ENCODE measurements around the gene FLAD1.

The FLAD1 gene

GRCh38 chr1:154988058-154988954 lies 5.2 kb downstream of the FLAD1 start:
- H3K9ac ChIP-seq (ENCODE audit: low read length): no peak overlapping the region
- H3K4me1 ChIP-seq (ENCODE audit: control insufficient read depth, low read depth, low read length): no peaks in the 10 kb centered on the region
- no peak overlapping the region for H4K8ac ChIP-seq (ENCODE audit: low read depth, low read length)
- H3K4me3 ChIP-seq (ENCODE audit: low read length): no peak overlapping the region
- H3K23ac ChIP-seq (ENCODE audit: low read length): no peak overlapping the region
- no peak overlapping the region for H4K5ac ChIP-seq (ENCODE audit: low read length)
- H2BK15ac ChIP-seq (replicated peaks; ENCODE audit: low read depth): no peak overlapping the region
- DNase-seq: no peak
- H2AK5ac ChIP-seq (ENCODE audit: low read length): no peak overlapping the region
- no CpG with 5 or more reads among the region's 17 CpGs for WGBS (ENCODE audit: extremely low coverage, insufficient coverage, low lambda C conversion rate)
- H3K36me3 ChIP-seq (ENCODE audit: control insufficient read depth, insufficient read depth, low read length): peaks cover 20% of the 10 kb centered on the region
- H3K27ac ChIP-seq (ENCODE audit: low read depth, low read length): no peak overlapping the region
- no peak overlapping the region for H3K18ac ChIP-seq (ENCODE audit: low read length)
- no peak overlapping the region for H2BK5ac ChIP-seq (ENCODE audit: low read length)
- no peak overlapping the region for H2BK120ac ChIP-seq (ENCODE audit: low read depth, low read length)
- H3K56ac ChIP-seq (ENCODE audit: low read length): no peak overlapping the region
- H3K4me2 ChIP-seq (ENCODE audit: low read length): no peak overlapping the region
- peaks cover 19% of the 10 kb centered on the region for H3K79me2 ChIP-seq (ENCODE audit: control insufficient read depth, insufficient read depth, low read length)
- H3K27me3 ChIP-seq (ENCODE audit: insufficient read depth, low read length, poor library complexity): no peaks in the 10 kb centered on the region
- peaks cover 21% of the 10 kb centered on the region for H3K79me1 ChIP-seq (ENCODE audit: low read length)
- no peak overlapping the region for H3K4ac ChIP-seq (ENCODE audit: low read depth, low read length)

GRCh38 chr1:154989195-154989860 lies 6.2 kb downstream of the FLAD1 start:
- Histone ChIP-seq H3K4me3 (ENCODE audit: low read length) (no peak overlapping the region), H3K4me1 (ENCODE audit: control insufficient read depth, low read depth, low read length) (no peaks in the 10 kb centered on the region), H2BK5ac (ENCODE audit: low read length) (no peak overlapping the region), H3K36me3 (ENCODE audit: control insufficient read depth, insufficient read depth, low read length) (peaks cover 20% of the 10 kb centered on the region), H2BK120ac (ENCODE audit: low read depth, low read length) (no peak overlapping the region), H3K4me2 (ENCODE audit: low read length) (no peak overlapping the region), H3K23ac (ENCODE audit: low read length) (no peak overlapping the region), H3K18ac (ENCODE audit: low read length) (no peak overlapping the region), H3K27ac (ENCODE audit: low read depth, low read length) (no peak overlapping the region), H3K56ac (ENCODE audit: low read length) (peak overlapping the region; percentile 34), H3K9ac (ENCODE audit: low read length) (no peak overlapping the region), H3K79me1 (ENCODE audit: low read length) (peaks cover 21% of the 10 kb centered on the region), H4K5ac (ENCODE audit: low read length) (no peak overlapping the region), H3K4ac (ENCODE audit: low read depth, low read length) (no peak overlapping the region), H3K27me3 (ENCODE audit: insufficient read depth, low read length, poor library complexity) (no peaks in the 10 kb centered on the region), H2AK5ac (ENCODE audit: low read length) (no peak overlapping the region), H2BK15ac (replicated peaks; ENCODE audit: low read depth) (no peak overlapping the region), H4K8ac (ENCODE audit: low read depth, low read length) (no peak overlapping the region), H3K79me2 (ENCODE audit: control insufficient read depth, insufficient read depth, low read length) (peaks cover 10% of the 10 kb centered on the region)
- DNase-seq: no peak
- no CpG with 5 or more reads among the region's 3 CpGs for WGBS (ENCODE audit: extremely low coverage, insufficient coverage, low lambda C conversion rate)

DNA sequence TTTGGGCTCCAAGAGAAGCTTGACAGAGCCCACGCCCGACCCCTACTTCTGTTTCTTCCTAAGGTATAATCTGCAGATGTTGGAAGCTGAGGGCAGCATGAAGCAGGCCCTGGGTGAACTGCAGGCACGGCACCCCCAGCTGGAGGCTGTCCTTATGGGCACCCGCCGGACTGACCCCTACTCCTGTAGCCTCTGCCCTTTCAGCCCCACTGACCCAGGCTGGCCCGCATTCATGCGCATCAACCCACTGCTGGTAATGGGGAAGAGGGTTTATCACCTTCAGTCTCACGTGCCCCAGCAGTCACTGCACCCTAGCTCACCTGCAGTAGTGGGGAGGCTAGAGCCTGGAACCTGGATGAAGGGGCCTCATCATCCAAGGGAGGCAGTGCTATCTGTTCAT lies 7.1 kb downstream of the FLAD1 start:
- no peak overlapping the region for H2BK15ac ChIP-seq (replicated peaks; ENCODE audit: low read depth)
- no peak overlapping the region for H3K56ac ChIP-seq (ENCODE audit: low read length)
- no peak overlapping the region for H2AK5ac ChIP-seq (ENCODE audit: low read length)
- H3K9ac ChIP-seq (ENCODE audit: low read length): no peak overlapping the region
- H4K5ac ChIP-seq (ENCODE audit: low read length): no peak overlapping the region
- no peak overlapping the region for H3K27ac ChIP-seq (ENCODE audit: low read depth, low read length)
- no peak overlapping the region for H2BK120ac ChIP-seq (ENCODE audit: low read depth, low read length)
- no peak overlapping the region for H4K8ac ChIP-seq (ENCODE audit: low read depth, low read length)
- H3K4ac ChIP-seq (ENCODE audit: low read depth, low read length): no peak overlapping the region
- H3K36me3 ChIP-seq (ENCODE audit: control insufficient read depth, insufficient read depth, low read length): peaks cover 20% of the 10 kb centered on the region
- H3K23ac ChIP-seq (ENCODE audit: low read length): no peak overlapping the region
- H3K79me2 ChIP-seq (ENCODE audit: control insufficient read depth, insufficient read depth, low read length): peaks cover 7% of the 10 kb centered on the region
- no peaks in the 10 kb centered on the region for H3K4me1 ChIP-seq (ENCODE audit: control insufficient read depth, low read depth, low read length)
- peaks cover 19% of the 10 kb centered on the region for H3K79me1 ChIP-seq (ENCODE audit: low read length)
- H3K18ac ChIP-seq (ENCODE audit: low read length): no peak overlapping the region
- WGBS (ENCODE audit: extremely low coverage, insufficient coverage, low lambda C conversion rate): no CpG with 5 or more reads among the region's 8 CpGs
- DNase-seq: no peak
- no peak overlapping the region for H3K4me2 ChIP-seq (ENCODE audit: low read length)
- H2BK5ac ChIP-seq (ENCODE audit: low read length): no peak overlapping the region
- no peaks in the 10 kb centered on the region for H3K27me3 ChIP-seq (ENCODE audit: insufficient read depth, low read length, poor library complexity)
- H3K4me3 ChIP-seq (ENCODE audit: low read length): no peak overlapping the region

DNA sequence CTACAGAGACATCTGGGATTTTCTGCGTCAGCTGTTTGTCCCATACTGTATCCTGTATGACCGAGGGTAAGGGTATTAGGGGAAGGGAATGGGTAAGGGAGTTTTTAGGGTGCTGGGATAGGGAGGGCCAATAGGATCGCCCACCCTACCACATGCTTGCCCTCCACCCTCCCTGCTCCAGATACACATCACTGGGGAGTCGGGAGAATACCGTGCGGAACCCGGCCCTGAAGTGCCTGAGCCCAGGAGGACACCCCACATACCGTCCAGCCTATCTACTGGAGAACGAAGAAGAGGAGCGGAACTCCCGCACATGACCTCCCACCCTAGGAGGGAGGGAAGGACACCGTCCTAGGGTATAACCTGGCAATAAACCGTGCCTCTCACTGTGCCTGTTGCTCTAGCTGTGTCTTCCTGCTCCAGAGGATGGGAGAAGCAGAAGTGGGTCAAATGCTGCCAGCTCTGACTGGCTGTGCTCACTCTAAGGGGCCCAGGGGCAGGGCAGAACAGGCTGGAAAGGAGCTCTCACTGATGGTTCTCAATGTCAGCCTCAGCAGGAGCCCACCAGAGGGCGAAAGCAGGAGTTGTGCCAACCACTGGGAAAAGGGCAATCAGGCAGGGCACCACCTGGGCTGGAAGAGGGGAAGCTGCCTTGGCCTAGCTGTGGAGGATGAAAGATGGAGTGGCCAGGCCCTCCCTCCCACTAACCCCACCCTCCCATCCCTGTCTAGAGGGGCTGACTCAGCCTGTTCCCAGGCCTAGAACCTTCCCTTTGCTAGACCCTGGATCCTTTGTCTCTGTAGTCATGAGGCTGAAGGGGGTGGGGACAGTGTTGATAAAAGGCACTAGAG lies 9.8 kb downstream of the FLAD1 start:
- Histone ChIP-seq H2BK5ac (ENCODE audit: low read length) (no peak overlapping the region), H3K27me3 (ENCODE audit: insufficient read depth, low read length, poor library complexity) (no peaks in the 10 kb centered on the region), H4K8ac (ENCODE audit: low read depth, low read length) (no peak overlapping the region), H3K18ac (ENCODE audit: low read length) (no peak overlapping the region), H2AK5ac (ENCODE audit: low read length) (no peak overlapping the region), H3K79me1 (ENCODE audit: low read length) (peaks cover 18% of the 10 kb centered on the region), H3K36me3 (ENCODE audit: control insufficient read depth, insufficient read depth, low read length) (peaks cover 19% of the 10 kb centered on the region), H3K79me2 (ENCODE audit: control insufficient read depth, insufficient read depth, low read length) (peaks cover 4% of the 10 kb centered on the region), H3K23ac (ENCODE audit: low read length) (no peak overlapping the region), H3K4me3 (ENCODE audit: low read length) (no peak overlapping the region), H3K4ac (ENCODE audit: low read depth, low read length) (no peak overlapping the region), H3K4me2 (ENCODE audit: low read length) (no peak overlapping the region), H2BK120ac (ENCODE audit: low read depth, low read length) (no peak overlapping the region), H4K5ac (ENCODE audit: low read length) (no peak overlapping the region), H3K56ac (ENCODE audit: low read length) (no peak overlapping the region), H3K9ac (ENCODE audit: low read length) (no peak overlapping the region), H2BK15ac (replicated peaks; ENCODE audit: low read depth) (no peak overlapping the region), H3K27ac (ENCODE audit: low read depth, low read length) (no peak overlapping the region), H3K4me1 (ENCODE audit: control insufficient read depth, low read depth, low read length) (no peaks in the 10 kb centered on the region)
- peak; percentile 75 for DNase-seq
- WGBS (ENCODE audit: extremely low coverage, insufficient coverage, low lambda C conversion rate): no CpG with 5 or more reads among the region's 14 CpGs

GRCh38 chr1:154993572-154994268 lies 10.6 kb downstream of the FLAD1 start, which contains the start of gene LENEP:
Gene LENEP (plus strand): TSS chr1:154993586. CDS start chr1:154993608, 22 bp downstream.
- WGBS (ENCODE audit: extremely low coverage, insufficient coverage, low lambda C conversion rate): no CpG with 5 or more reads among the region's 8 CpGs
- no peak within 1 kb of the TSS for H3K4me2 ChIP-seq (ENCODE audit: low read length)
- peaks cover 13% of the 10 kb centered on the region for H3K36me3 ChIP-seq (ENCODE audit: control insufficient read depth, insufficient read depth, low read length)
- no peak within 1 kb of the TSS for H3K18ac ChIP-seq (ENCODE audit: low read length)
- no peak within 1 kb of the TSS for H2BK120ac ChIP-seq (ENCODE audit: low read depth, low read length)
- peaks cover 12% of the 10 kb centered on the region for H3K79me1 ChIP-seq (ENCODE audit: low read length)
- H3K4me1 ChIP-seq (ENCODE audit: control insufficient read depth, low read depth, low read length): no peaks in the 10 kb centered on the region
- no peak for DNase-seq
- no peak within 1 kb of the TSS for H2BK15ac ChIP-seq (replicated peaks; ENCODE audit: low read depth)
- no peak within 1 kb of the TSS for H4K8ac ChIP-seq (ENCODE audit: low read depth, low read length)
- H3K27me3 ChIP-seq (ENCODE audit: insufficient read depth, low read length, poor library complexity): no peaks in the 10 kb centered on the region
- no peak within 1 kb of the TSS for H4K5ac ChIP-seq (ENCODE audit: low read length)
- H3K27ac ChIP-seq (ENCODE audit: low read depth, low read length): no peak within 1 kb of the TSS
- H3K79me2 ChIP-seq (ENCODE audit: control insufficient read depth, insufficient read depth, low read length): no peaks in the 10 kb centered on the region
- H2AK5ac ChIP-seq (ENCODE audit: low read length): no peak within 1 kb of the TSS
- H3K23ac ChIP-seq (ENCODE audit: low read length): no peak within 1 kb of the TSS
- H3K4me3 ChIP-seq (ENCODE audit: low read length): no peak within 1 kb of the TSS
- peak within 1 kb of the TSS; percentile 15 for H3K56ac ChIP-seq (ENCODE audit: low read length)
- H2BK5ac ChIP-seq (ENCODE audit: low read length): no peak within 1 kb of the TSS
- H3K9ac ChIP-seq (ENCODE audit: low read length): no peak within 1 kb of the TSS
- H3K4ac ChIP-seq (ENCODE audit: low read depth, low read length): no peak within 1 kb of the TSS
